K562 (cell line): ENCODE measurements around the gene ANKRD33. TPM values are rescaled to one million over a fixed set of nuclear protein-coding genes. Genes with fewer than 3 reads are reported as not detected.

Experiments
- ATAC-seq: fragments of 200-7000 bp; cut with Tn5 transposase; 3 replicates; pipeline ENCODE4 v1.9.1; 2020; ENCODE audit warnings: moderate library complexity
- BruUV-seq: library from RNA; stranded (reverse); fragments of 400-500 nt; replicated peaks from 2 replicates; lab custom pipeline; 2021; lab: Mats Ljungman, UMichigan
- CTCF ChIA-PET: fragments of 300-600 bp; formaldehyde crosslinking; extraction: SDS; loops from one replicate; lab custom pipeline; 2021; ENCODE audit warnings: low intra/inter-chr PET ratio; lab: Yijun Ruan, JAX
- POLR2A ChIA-PET: fragments of 300-600, 350-650 bp; sonication (Branson Sonifier 250); formaldehyde crosslinking; extraction: SDS; loops from one replicate; lab custom pipeline; 2021; ENCODE audit warnings: antibody characterized with exemption, inconsistent platforms; lab: Yijun Ruan, JAX
- DNase-seq, 4 experiments: peaks; one replicate each; pipeline versions ENCODE4 v3.0.0 to v3.0.0-alpha.2; 2011 to 2018; ENCODE audit warnings: low spot score in 3 of 4, mixed read lengths in 3 of 4; ENCODE audit errors: extremely low read depth in 1 of 4
- FAIRE-seq: peaks from 2 replicates; lab custom pipeline; 2011; peaks lifted over from hg19 to GRCh38; lab: Jason Lieb, UNC
- H2AFZ ChIP-seq: 2 replicates; pipeline ENCODE4 v1.6.0; 2011; ENCODE audit warnings: low read depth, low read length, control low read depth, inconsistent platforms
- H3K27ac ChIP-seq: fragments of 200-600 bp; 3 replicates; pipeline ENCODE4 v1.8.0; 2011; ENCODE audit warnings: low read depth, mild to moderate bottlenecking, control low read depth, inconsistent platforms, low read length, moderate library complexity, mixed read lengths; ENCODE audit errors: extremely low read depth
- H3K27me3 ChIP-seq, 2 experiments: fragments of 300-600 bp in 1 of 2; 2 replicates in 1 of 2; 3 replicates in 1 of 2; pipeline versions ENCODE4 v1.6.0 to v1.8.0; 2011; ENCODE audit warnings: inconsistent platforms in 2 of 2, low read length in 2 of 2, mild to moderate bottlenecking in 1 of 2, mixed read lengths in 1 of 2, moderate library complexity in 1 of 2; ENCODE audit not compliant: control insufficient read depth in 2 of 2, insufficient read depth in 2 of 2
- H3K36me3 ChIP-seq: fragments of 300-600 bp; 3 replicates; pipeline ENCODE4 v1.8.0; 2011; ENCODE audit warnings: mild to moderate bottlenecking, low read length, inconsistent platforms; ENCODE audit not compliant: control insufficient read depth, insufficient read depth
- H3K4me1 ChIP-seq, 2 experiments: fragments of 200-600 bp in 1 of 2; replicated peaks in 1 of 2; 2 replicates in 1 of 2; 3 replicates in 1 of 2; pipeline versions ENCODE4 v1.5.1 to v1.8.0; 2011; ENCODE audit warnings: inconsistent platforms in 2 of 2, low read length in 2 of 2, mild to moderate bottlenecking in 1 of 2, mixed read lengths in 1 of 2, moderate library complexity in 1 of 2; ENCODE audit not compliant: control insufficient read depth in 2 of 2, insufficient read depth in 2 of 2
- H3K4me2 ChIP-seq: 2 replicates; pipeline ENCODE4 v1.6.1; 2011; ENCODE audit warnings: low read length, control low read depth, inconsistent platforms, mixed read lengths; ENCODE audit not compliant: insufficient read depth
- H3K4me3 ChIP-seq: fragments of 200-600 bp; sonication (generic), shearing (Covaris generic); 2 replicates; pipeline ENCODE4 v1.5.1; 2016; ENCODE audit warnings: control low read depth, inconsistent platforms
- H3K79me2 ChIP-seq: fragments of 200-600 bp; 3 replicates; pipeline ENCODE4 v1.8.0; 2011; ENCODE audit warnings: low read length, inconsistent platforms; ENCODE audit not compliant: control insufficient read depth, insufficient read depth
- H3K9ac ChIP-seq, 2 experiments: 2 replicates each; pipeline versions ENCODE4 v1.6.0 to v1.6.1; 2011; ENCODE audit warnings: low read depth in 2 of 2, low read length in 2 of 2, control low read depth in 1 of 2, inconsistent platforms in 1 of 2, mild to moderate bottlenecking in 1 of 2, mixed read lengths in 1 of 2; ENCODE audit not compliant: insufficient read depth in 1 of 2
- H3K9me1 ChIP-seq: one replicate; pipeline ENCODE4 v1.6.0; 2011; ENCODE audit warnings: inconsistent platforms, mild to moderate bottlenecking, low read length, moderate library complexity; ENCODE audit not compliant: control insufficient read depth, insufficient read depth
- H3K9me3 ChIP-seq: replicated peaks from 2 replicates; pipeline ENCODE4 v1.5.1; 2011; ENCODE audit warnings: low read depth, low read length, inconsistent platforms; ENCODE audit not compliant: control insufficient read depth, insufficient read depth
- H4K20me1 ChIP-seq: replicated peaks from 2 replicates; pipeline ENCODE4 v1.6.1; 2011; ENCODE audit warnings: low read length, inconsistent platforms, mixed read lengths; ENCODE audit not compliant: control insufficient read depth, insufficient read depth
- ARID4B ChIP-seq: sonication (generic); formaldehyde crosslinking; IDR thresholded peaks from 2 replicates; pipeline ENCODE4 v1.8.0; 2022; ENCODE audit warnings: mild to moderate bottlenecking, missing genetic modification reagents
- CREBBP ChIP-seq: IDR thresholded peaks from one replicate; pipeline ENCODE4 v1.6.1; 2012; ENCODE audit warnings: low read depth, mild to moderate bottlenecking, control low read depth, inconsistent platforms, low read length
- ZFP36 ChIP-seq: fragments of 150-350 bp; IDR thresholded peaks from 2 replicates; pipeline ENCODE4 v1.6.1; 2018; ENCODE audit warnings: low read length, low read depth; ENCODE audit not compliant: partially characterized antibody
- WGBS: fragments of 100-300 bp; shearing (Covaris generic); methylation state at CpG from one replicate; pipeline ENCODE4 v1.1.6; 2016; ENCODE audit warnings: low coverage, mixed read lengths; ENCODE audit not compliant: insufficient coverage; ENCODE audit errors: missing lambda C conversion rate; 5-methylcytosine and 5-hydroxymethylcytosine counted together
- in situ Hi-C: fragments of 300-500 bp; cut with MboI; formaldehyde crosslinking; loops from 4 replicates; pipeline ENCODE4 v1.15.0; 2018; ENCODE audit warnings: inconsistent platforms, mixed read lengths
- intact Hi-C: fragments of 100-400 bp; cut with micrococcal nuclease; formaldehyde crosslinking; loops from 2 replicates; pipeline ENCODE4 v1.14.2; 2022
- polyA plus RNA-seq, 8 experiments: library from polyadenylated mRNA; depleted of rRNA in 4 of 8; stranded (reverse) in 5 of 8; unstranded in 3 of 8; fragments of >200 nt; fragmentation: Nextera tagmentation in 2 of 8; fragmentation: Illumina TruSeq in 1 of 8; extraction: Ambion mirVana in 2 of 8; extraction: Trizol in 1 of 8; gene quantifications; 2 replicates each; pipeline versions ENCODE4 v1.2.1 to v1.2.3, GENCODE V29; 2011 to 2014; ENCODE audit warnings: inconsistent platforms in 1 of 8, missing spikeins in 1 of 8
- total RNA-seq, 7 experiments: library from RNA; depleted of rRNA in 6 of 7; stranded (reverse); fragments of >200 nt in 6 of 7; fragmentation: Illumina TruSeq in 2 of 7; extraction: Trizol in 2 of 7; gene quantifications; 2 replicates each; pipeline versions ENCODE4 v1.2.1 to v1.2.3, GENCODE V29; 2011 to 2021; ENCODE audit warnings: low replicate concordance in 1 of 7

The ANKRD33 gene
- total and polyA plus RNA-seq, 9 of the 15 experiments (the other 6 are each of a cell fraction or from before 2014, with no cell fraction given) = 0.04 to 0.11 (median 0.07) TPM; not detected in 4

DNA sequence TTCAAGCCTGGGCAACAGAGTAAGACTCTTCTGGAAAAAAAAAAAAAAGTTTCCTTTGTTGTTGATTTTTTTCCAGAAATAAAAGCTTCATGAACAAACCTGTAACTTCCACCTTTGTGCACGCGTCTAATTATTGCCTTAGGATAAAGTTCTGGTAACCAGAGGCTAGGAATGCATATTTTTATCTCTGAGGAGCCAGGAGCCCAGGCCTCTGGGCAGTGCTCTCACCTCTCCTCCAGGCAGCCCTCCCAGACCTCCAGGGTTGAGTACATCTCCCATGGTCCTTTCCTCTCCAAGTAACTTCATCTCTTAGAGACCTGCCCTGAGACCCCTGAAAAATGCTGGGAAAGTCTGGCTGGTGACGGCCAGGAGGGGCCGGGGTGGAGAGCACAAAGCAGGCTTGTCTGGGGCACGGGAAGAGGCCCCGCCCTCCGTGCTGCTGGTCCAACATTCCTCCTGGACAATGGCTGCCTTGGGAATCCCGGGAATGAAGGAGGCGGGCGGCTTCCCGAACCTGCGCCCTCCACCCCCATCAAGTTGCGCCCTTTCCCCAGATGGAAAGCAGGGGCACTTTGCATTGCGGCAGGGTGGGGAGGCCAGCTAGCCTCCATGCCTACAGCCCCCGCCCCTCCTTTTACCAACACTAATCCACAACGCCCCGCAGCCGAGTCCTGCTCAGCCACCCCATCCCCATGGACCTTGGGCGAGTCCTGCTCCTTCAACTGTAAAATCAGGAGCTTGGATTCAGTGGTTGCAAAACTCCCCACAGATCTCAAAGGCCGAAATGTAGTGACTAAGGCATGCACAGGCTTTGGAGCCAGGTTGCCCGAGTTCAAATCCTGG, 32.1 kb upstream of the ANKRD33 start:
- Histone ChIP-seq H3K27me3 (peaks cover 22 to 56% of the 10 kb centered on the region in 2 experiments), H3K36me3 (no peaks in the 10 kb centered on the region), H3K4me3 (no peak overlapping the region), H3K9me3 (no peaks in the 10 kb centered on the region), H3K4me1 (no peaks in the 10 kb centered on the region), H3K9ac (no peak overlapping the region), H2AFZ (no peak overlapping the region), H3K9me1 (no peaks in the 10 kb centered on the region), H3K4me2 (no peak overlapping the region), H3K79me2 (no peaks in the 10 kb centered on the region), H4K20me1 (peaks cover 4% of the 10 kb centered on the region; the same call in 1 of the 2 replicates), H3K27ac (no peak overlapping the region)
- no peak for ATAC-seq
- ChIA-PET POLR2A (interaction anchor here (0.9 to 1.1 kb wide), 2 partner anchors 9 to 13 kb away, joined by 3 to 4 read pairs; no protein-coding TSS in a partner anchor), CTCF (no interaction called here)
- BruUV-seq = no TSS peak
- no peak for FAIRE-seq
- in situ Hi-C loops (no loop called here), intact Hi-C loops (no loop called here)
- peak; percentile 34 for TF ChIP-seq ZFP36
- TF ChIP-seq CREBBP = no peak
- TF ChIP-seq ARID4B (CRISPR knock-in tag) = no peak
- 2% methylated on average over 21 of the region's 21 CpGs for WGBS
- DNase-seq = no peak
